Measurements from ENCODE around the gene MRPS34.

The MRPS34 gene

GRCh38 chr16:1778200-1779179, 5.6 kb upstream of the MRPS34 start:
- no peak for TF ChIP-seq CTCF (IDR thresholded peaks at IDR 0.05)

- no peak for TF ChIP-seq CTCF (IDR thresholded peaks at IDR 0.05)
These were observed 4.7 kb upstream of the MRPS34 start for GRCh38 chr16:1777375-1778199.

- no peak for TF ChIP-seq CTCF (IDR thresholded peaks at IDR 0.05)
These were observed 4.0 kb upstream of the MRPS34 start for GRCh38 chr16:1776991-1777374.

GRCh38 chr16:1776672-1776955, 3.7 kb upstream of the MRPS34 start:
- TF ChIP-seq CTCF (IDR thresholded peaks at IDR 0.05): no peak

GRCh38 chr16:1775846-1776671, 3.1 kb upstream of the MRPS34 start:
- no peak for TF ChIP-seq CTCF (IDR thresholded peaks at IDR 0.05)

GRCh38 chr16:1775006-1775845, 2.3 kb upstream of the MRPS34 start:
- no peak for TF ChIP-seq CTCF (IDR thresholded peaks at IDR 0.05)
